22Rv1 (cell line): ENCODE data around the gene TMEM217.
"Not testable (repeated sequence)": the region's sequence is repeated elsewhere in the genome, so short reads cannot be mapped to it uniquely, and the experiment has no call there.

Experiments used
- H3K27ac ChIP-seq: fragments of 450-650 bp; 2 replicates; pipeline ENCODE4 v1.5.1; 2017
- CTCF ChIP-seq: fragments of 450-650 bp; IDR thresholded peaks from 2 replicates; pipeline ENCODE4 v1.5.1; 2017; ENCODE audit warnings: mild to moderate bottlenecking
- ZFX ChIP-seq: fragments of 450-650 bp; IDR thresholded peaks from 2 replicates; pipeline ENCODE4 v1.6.1; 2017; ENCODE audit warnings: antibody characterized with exemption, borderline replicate concordance

Gene TMEM217

DNA sequence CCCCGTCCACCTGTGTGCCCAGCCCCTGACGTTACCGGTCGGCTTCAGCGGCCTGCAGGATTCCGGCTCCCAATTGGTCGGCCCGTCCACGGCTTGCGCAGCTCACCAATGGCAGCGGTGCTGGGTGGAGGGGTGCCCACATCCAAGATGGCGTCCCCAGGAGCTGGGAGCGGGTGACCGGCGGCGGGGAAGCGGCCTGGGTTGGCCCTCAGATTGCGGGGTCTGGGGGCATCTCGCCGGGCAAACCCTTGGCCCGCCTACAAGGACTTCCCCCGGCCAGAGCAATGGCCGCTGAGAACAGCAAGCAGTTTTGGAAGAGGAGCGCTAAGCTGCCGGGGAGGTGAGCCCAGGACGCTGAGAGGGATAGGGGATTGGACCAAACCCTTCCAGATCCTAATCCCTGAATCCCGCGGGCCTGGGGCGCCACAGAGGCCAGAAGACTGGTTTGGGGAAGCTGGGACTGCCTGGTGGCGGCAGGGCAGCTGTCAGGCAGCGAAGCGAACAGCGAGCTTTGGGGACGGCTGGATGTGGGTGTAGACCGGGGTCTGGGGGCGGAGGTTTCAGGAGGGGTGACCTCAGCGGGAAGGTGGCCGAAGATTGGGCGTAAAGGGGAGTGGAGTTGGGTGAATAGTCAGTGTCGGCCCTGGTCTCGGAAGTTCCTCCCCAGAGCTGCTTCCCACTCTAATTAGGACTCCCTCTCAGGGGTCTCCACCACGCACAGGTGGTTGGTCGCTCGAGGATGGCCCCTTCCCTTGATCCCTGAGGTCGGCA lies at the start of gene TMEM217, which contains the start of gene TBC1D22B:
TMEM217 (minus strand) TSS at position 511 of the 771 bp plus-strand sequence. CDS start 39,114 bp downstream, outside the sequence.
TBC1D22B (plus strand) TSS at position 139 of the 771 bp plus-strand sequence; CDS start at position 285, 146 bp downstream.
- peak within 1 kb of the TSS; percentile 50 for H3K27ac ChIP-seq
- TF ChIP-seq CTCF (no peak), ZFX (no peak)

GRCh38 chr6:37307484-37307883 lies 49.5 kb upstream of the TMEM217 start:
- H3K27ac ChIP-seq, result not testable (repeated sequence)

- TF ChIP-seq CTCF, result no peak
- no peak for TF ChIP-seq ZFX
- H3K27ac ChIP-seq, result no peak overlapping the region
These were observed 48.8 kb upstream of the TMEM217 start for GRCh38 chr6:37306624-37307222.

- no peak overlapping the region for H3K27ac ChIP-seq
These were observed 48.0 kb upstream of the TMEM217 start for GRCh38 chr6:37305841-37306425.

DNA sequence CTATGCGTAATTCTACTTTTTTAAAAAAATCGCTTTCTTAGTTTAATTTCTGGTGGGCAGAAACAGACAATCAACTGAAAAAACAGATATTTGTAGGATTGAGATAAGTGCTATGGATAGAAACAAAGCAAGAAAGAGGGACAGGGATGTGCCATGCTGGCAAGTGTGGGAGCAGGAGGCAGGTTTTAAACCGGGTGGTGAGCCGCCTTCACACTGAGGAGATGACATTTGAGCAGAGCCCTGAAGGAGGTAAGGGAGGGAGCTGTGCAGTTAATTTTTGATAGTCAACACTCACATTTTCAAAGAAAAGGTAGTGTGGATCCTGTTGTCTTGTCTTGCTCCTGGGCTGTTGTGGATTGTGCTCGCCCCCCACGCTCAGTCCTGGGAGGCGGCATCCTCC lies 46.8 kb upstream of the TMEM217 start:
- no peak overlapping the region for H3K27ac ChIP-seq
- TF ChIP-seq ZFX (no peak), CTCF (no peak)

More at GRCh38 chr6:37305841-37306425, 48.0 kb upstream of the TMEM217 start:
- TF ChIP-seq ZFX, result no peak
- TF ChIP-seq CTCF, result no peak

DNA sequence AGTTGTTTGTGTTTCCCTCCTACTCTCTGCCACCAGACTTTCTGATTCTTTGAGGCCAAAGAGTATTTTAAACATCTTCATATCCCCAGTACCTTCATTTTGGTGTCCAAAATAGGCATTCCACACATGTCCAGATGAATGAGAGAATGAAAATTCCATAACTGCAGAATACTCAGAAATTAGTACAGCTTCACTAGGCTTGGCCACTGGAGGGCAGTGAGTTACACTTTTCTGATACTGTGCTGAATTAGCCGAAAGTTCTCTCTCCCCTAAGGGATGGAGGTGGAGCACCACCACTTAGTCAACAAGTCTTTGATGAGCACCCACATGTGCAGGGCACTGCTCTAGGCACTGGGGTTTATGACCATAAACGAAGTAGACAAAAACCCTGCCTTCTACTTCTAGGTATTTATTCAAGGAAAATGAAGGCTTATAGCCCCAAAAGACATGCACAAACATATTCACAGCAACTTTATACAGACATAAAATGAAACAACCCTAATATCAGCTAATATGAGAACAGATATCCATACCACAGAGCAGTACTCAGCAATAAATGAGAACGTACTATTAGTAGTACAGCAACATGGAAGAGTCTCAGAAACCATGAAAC lies 46.1 kb upstream of the TMEM217 start:
- H3K27ac ChIP-seq, result no peak overlapping the region

More for the DNA sequence above, 46.1 kb upstream of the TMEM217 start:
- TF ChIP-seq ZFX (no peak), CTCF (peak; percentile 71)
